ENCODE measurements around the gene BTNL9. TPM values are rescaled to one million over a fixed set of nuclear protein-coding genes. Genes with fewer than 3 reads are reported as not detected.

BTNL9 gene
- total RNA-seq, 1 donor from 2014 or later: not detected

DNA sequence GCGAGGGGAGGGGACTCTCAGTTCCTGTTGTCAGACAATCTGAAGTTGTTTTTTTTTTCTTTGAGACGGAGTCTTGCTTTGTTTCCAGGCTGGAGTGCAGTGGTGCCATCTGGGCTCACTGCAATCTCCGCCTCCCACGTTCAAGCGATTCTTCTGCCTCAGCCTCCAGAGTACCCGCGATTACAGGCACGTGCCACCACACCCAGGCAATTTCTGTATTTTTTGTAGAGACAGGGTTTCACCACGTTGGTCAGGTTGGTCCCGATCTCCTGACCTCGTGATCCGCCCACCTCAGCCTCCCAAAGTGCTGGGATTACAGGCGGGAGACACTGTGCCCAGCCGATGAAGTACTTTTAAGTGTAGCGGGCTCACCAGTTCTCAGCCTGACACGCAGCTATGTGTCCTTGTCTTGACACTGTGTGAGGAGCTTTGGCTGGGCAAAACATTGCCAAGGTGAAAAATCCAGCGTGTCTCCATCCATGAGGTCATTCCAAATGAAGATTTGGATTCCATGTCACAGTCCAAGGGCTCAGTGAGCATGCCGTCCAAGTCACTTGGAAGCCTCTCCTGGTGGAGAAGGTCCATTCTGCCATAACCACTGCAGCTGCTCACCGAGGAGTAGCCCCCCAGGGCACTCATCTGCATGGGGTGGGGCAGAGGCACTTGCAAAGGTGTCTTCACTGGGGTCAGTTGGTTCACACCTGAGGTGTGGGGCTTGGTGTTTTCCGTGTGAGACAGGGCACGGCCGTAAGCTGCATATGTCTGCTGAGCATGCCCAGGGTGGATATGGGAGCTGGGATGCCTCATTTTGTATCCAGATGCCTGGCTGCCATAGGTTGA, 58.9 kb downstream of the BTNL9 start:
- intact Hi-C loops (cut with micrococcal nuclease): no loop called here

- intact Hi-C loops (cut with micrococcal nuclease): loop anchor here (5.0 kb wide), 1 partner anchor 73 kb away; no protein-coding TSS in a partner anchor
These were observed 59.6 kb downstream of the BTNL9 start for GRCh38 chr5:181099602-181100086.

DNA sequence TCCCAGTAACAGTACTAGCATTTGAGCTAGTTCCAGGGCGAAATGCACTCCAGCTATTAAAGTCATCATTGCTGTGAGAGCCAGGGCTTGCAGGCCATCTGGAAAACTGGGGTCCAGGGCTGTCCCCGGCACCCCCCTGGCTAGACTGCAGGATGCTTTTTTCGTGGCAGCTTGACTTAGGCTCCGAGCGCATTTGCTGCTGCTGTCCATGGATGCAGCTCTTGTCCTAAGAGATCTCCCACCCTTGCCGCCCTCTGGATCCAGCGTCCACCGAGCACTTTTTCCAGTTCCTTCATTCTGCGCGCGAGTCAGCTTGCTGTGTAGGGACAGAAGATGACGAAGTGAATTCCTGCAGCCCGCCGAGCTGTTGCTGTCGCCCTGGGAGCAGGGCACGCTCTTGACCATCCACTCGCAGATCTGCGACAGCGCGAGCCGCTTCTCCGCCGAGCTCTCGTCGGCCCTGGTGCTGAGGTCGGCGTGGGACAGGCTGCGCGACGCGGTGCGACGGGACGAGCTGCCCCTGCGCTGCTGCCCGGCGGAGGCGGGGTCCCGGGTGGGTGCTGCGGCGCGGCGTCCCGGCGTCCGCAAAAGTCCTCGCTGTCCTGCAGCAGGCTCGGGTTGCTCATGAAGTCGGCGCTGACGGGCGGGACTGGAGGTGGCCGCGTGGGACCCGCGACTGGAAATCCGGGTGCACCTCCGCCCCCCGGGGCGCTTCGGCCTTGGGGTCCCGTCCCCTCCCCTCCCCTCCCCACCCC, 60.2 kb downstream of the BTNL9 start:
- intact Hi-C loops (cut with micrococcal nuclease): loop anchor here (5.0 kb wide), 1 partner anchor 72 kb away; no protein-coding TSS in a partner anchor

GRCh38 chr5:181101030-181101641, 61.1 kb downstream of the BTNL9 start:
- intact Hi-C loops (cut with micrococcal nuclease): loop anchor here (5.0 kb wide), 1 partner anchor 71 kb away; no protein-coding TSS in a partner anchor

DNA sequence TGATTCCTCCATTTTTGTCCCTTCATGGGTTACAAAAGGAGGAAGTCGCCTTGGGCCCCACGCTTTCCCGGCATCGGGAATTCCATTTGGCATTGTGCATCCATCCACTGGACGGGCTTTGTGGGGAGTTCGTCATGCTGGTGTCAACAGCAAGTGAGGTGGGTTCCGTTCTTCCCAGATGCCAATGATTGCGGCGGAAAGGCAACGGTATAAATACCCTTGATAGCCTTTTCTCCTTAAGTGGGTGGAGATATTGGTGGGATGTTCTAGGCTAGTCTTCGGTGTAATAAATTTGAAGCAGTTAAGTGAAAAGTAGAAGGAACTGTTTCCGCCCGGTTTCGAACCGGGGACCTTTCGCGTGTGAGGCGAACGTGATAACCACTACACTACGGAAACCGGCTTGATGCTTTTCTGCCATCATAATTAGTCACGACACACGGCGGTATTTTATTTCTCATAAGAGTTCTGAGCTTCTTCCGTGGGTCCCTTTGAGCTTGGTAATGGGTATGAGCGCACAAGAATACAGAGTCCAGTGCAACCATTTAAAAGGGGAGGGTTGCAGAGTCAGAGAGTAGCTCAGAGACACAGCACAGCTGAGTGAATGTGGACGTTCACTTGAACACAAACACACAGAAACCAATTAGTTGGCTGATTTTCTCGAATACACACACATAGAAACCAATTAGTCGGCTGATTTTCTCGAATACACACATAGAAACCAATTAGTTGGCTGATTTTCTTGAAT, 62.0 kb downstream of the BTNL9 start:
- intact Hi-C loops (cut with micrococcal nuclease): loop anchor here (5.0 kb wide), 1 partner anchor 70 kb away; no protein-coding TSS in a partner anchor

GRCh38 chr5:181104259-181104568, 64.1 kb downstream of the BTNL9 start:
- intact Hi-C loops (cut with micrococcal nuclease): loop anchor here (5.0 kb wide), 1 partner anchor 68 kb away; no protein-coding TSS in a partner anchor

- intact Hi-C loops (cut with micrococcal nuclease): loop anchor here (5.0 kb wide), 1 partner anchor 68 kb away; no protein-coding TSS in a partner anchor
These were observed 64.7 kb downstream of the BTNL9 start for GRCh38 chr5:181104606-181105390.

GRCh38 chr5:181105391-181106025, 65.4 kb downstream of the BTNL9 start:
- intact Hi-C loops (cut with micrococcal nuclease): no loop called here

DNA sequence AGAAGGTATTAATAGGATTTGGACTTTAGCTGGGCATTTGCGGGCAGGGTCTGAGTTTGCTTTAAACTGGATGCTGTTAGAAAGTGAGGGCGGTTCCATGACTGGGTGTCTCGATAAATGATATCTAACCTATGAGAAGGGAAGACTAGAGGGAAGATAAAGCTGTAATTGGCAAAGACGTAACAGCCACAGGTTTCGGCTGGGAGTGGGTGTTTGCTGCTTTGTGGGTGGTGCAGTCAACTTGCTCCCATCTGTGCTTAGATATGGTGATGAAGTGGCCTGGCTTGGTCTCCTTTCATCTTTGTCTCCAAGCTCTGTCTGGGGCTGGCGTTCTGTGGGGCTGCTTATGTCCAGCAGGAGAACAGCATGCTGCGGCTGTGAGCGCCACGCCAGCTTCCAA, 67.6 kb downstream of the BTNL9 start:
- intact Hi-C loops (cut with micrococcal nuclease): no loop called here

- intact Hi-C loops (cut with micrococcal nuclease): no loop called here
These were observed 68.6 kb downstream of the BTNL9 start for GRCh38 chr5:181108578-181109165.

DNA sequence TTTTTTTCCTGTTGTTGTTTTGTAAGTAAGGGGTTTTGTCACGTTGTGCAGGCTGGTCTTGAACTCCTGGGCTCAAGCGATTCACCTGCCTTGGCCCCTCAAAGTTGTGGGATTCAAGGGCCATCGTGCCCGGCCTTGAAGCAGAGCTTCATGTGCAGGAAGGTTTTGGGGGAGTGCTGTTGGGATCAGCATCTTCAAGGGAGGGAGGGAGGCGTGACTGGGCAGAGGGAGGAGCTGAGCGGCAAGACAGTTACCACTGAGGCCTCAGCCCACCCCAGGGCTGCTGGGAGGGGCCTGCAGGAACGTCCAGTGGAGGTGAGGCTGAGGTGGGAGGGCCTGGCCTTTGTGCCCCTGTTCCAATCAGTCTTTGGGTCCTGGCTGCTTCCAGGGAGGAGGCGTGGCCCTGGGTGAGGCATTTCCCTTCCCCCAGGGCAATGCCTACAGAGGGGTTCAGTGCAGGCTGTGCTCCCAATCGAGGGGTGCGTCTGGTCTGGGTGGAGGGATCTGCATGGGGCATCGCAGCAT, 69.5 kb downstream of the BTNL9 start:
- intact Hi-C loops (cut with micrococcal nuclease): no loop called here

- intact Hi-C loops (cut with micrococcal nuclease): no loop called here
These were observed 70.9 kb downstream of the BTNL9 start for GRCh38 chr5:181111010-181111409.

Other genes with a start within 250 kb of the BTNL9 start
- 126 and 135 TPM in 2 replicates for gene MGAT1, start 237.5 kb upstream of the BTNL9 start, total RNA-seq
- 27.4 and 27.6 TPM in 2 replicates for gene ZFP62, start 179.0 kb upstream of the BTNL9 start, total RNA-seq
- not detected in 2 replicates for gene BTNL8, start 141.1 kb upstream of the BTNL9 start, total RNA-seq
- gene BTNL3, start 51.4 kb upstream of the BTNL9 start, total RNA-seq: not detected in 2 replicates
- not detected in 2 replicates for gene OR2V1, start 90.9 kb downstream of the BTNL9 start, total RNA-seq
- gene OR2V2, start 107.3 kb downstream of the BTNL9 start, total RNA-seq: not detected in 2 replicates
- gene TRIM7, start 164.9 kb downstream of the BTNL9 start, total RNA-seq: 0.32 and 0.56 TPM in 2 replicates
- gene TRIM41, start 183.0 kb downstream of the BTNL9 start, total RNA-seq: 33.9 and 34.3 TPM in 2 replicates
- gene RACK1, start 203.6 kb downstream of the BTNL9 start, total RNA-seq: 1,646 and 1,652 TPM in 2 replicates
- gene TRIM52, start 220.9 kb downstream of the BTNL9 start, total RNA-seq: 22.0 and 30.2 TPM in 2 replicates

All from T-helper 1 cell treated with Interleukin-12 subunit alpha and Interleukin-12 subunit beta and Interleukin-4 antibody, amounts not matched to agents 30 ng/mL and 1 ng/mL, for 36 hours (primary cell).